Mesenchymal stem cell (in vitro differentiated cells and primary cell): ENCODE results near the gene ST8SIA2. TPM values are rescaled to one million over a fixed set of nuclear protein-coding genes. Genes with fewer than 3 reads are reported as not detected.

ENCODE experiments used
- DNase-seq: peaks from one replicate; pipeline ENCODE4 v3.0.0-alpha.2; 2013
- H2AFZ ChIP-seq: one replicate; pipeline ENCODE4 v1.6.1; 2013; ENCODE audit warnings: low read depth, mild to moderate bottlenecking, control low read depth, inconsistent platforms, low read length, moderate library complexity
- H2AK5ac ChIP-seq: 2 replicates; pipeline ENCODE4 v1.6.1; 2013; ENCODE audit warnings: low read length, moderate library complexity, mild to moderate bottlenecking, inconsistent platforms; ENCODE audit not compliant: severe bottlenecking
- H2BK120ac ChIP-seq: one replicate; pipeline ENCODE4 v1.6.1; 2013; ENCODE audit warnings: low read depth, mild to moderate bottlenecking, inconsistent platforms, low read length, moderate library complexity
- H2BK12ac ChIP-seq, 2 experiments: one replicate each; pipeline ENCODE4 v1.6.1; 2013; ENCODE audit warnings: inconsistent platforms in 2 of 2, low read length in 2 of 2, mild to moderate bottlenecking in 2 of 2, moderate library complexity in 2 of 2, control low read depth in 1 of 2
- H2BK15ac ChIP-seq: one replicate; pipeline ENCODE4 v1.6.1; 2013; ENCODE audit warnings: mild to moderate bottlenecking, low read depth, inconsistent platforms; ENCODE audit not compliant: poor library complexity, severe bottlenecking
- H2BK5ac ChIP-seq: 2 replicates; pipeline ENCODE4 v1.6.1; 2013; ENCODE audit warnings: low read depth, mild to moderate bottlenecking, low read length, control low read depth, inconsistent platforms; ENCODE audit not compliant: poor library complexity, severe bottlenecking
- H3K14ac ChIP-seq, 2 experiments: one replicate each; pipeline ENCODE4 v1.6.1; 2013; ENCODE audit warnings: inconsistent platforms in 2 of 2, low read length in 2 of 2, control low read depth in 1 of 2, mild to moderate bottlenecking in 1 of 2, moderate library complexity in 1 of 2
- H3K18ac ChIP-seq, 2 experiments: one replicate each; pipeline ENCODE4 v1.6.1; 2013; ENCODE audit warnings: inconsistent platforms in 2 of 2, low read length in 2 of 2, control low read depth in 1 of 2, low read depth in 1 of 2, mild to moderate bottlenecking in 1 of 2
- H3K23ac ChIP-seq, 2 experiments: one replicate each; pipeline ENCODE4 v1.6.1; 2013; ENCODE audit warnings: inconsistent platforms in 2 of 2, low read length in 2 of 2, mild to moderate bottlenecking in 2 of 2, moderate library complexity in 2 of 2, control low read depth in 1 of 2
- H3K27ac ChIP-seq: 2 replicates; pipeline ENCODE4 v1.5.1; 2013; ENCODE audit warnings: mild to moderate bottlenecking, moderate library complexity, low read length, control low read depth, inconsistent platforms; ENCODE audit not compliant: poor library complexity, severe bottlenecking
- H3K27me3 ChIP-seq, 2 experiments: 2 replicates each; pipeline versions ENCODE4 v1.6.1 to v1.7.0; 2013; ENCODE audit warnings: low read length in 2 of 2, mild to moderate bottlenecking in 2 of 2, moderate library complexity in 2 of 2, control low read depth in 1 of 2, inconsistent platforms in 1 of 2; ENCODE audit not compliant: control insufficient read depth in 1 of 2, insufficient read depth in 1 of 2
- H3K36me3 ChIP-seq, 2 experiments: 2 replicates each; pipeline versions ENCODE4 v1.6.1 to v1.7.0; 2013; ENCODE audit warnings: low read length in 2 of 2, control low read depth in 1 of 2, inconsistent platforms in 1 of 2, low read depth in 1 of 2, mild to moderate bottlenecking in 1 of 2; ENCODE audit not compliant: insufficient read depth in 2 of 2, control insufficient read depth in 1 of 2
- H3K4ac ChIP-seq, 2 experiments: one replicate each; pipeline ENCODE4 v1.6.1; 2013; ENCODE audit warnings: inconsistent platforms in 2 of 2, low read length in 2 of 2, mild to moderate bottlenecking in 2 of 2, moderate library complexity in 2 of 2, control low read depth in 1 of 2, low read depth in 1 of 2
- H3K4me1 ChIP-seq: 2 replicates; pipeline ENCODE4 v1.6.1; 2013; ENCODE audit warnings: low read depth, low read length, control low read depth; ENCODE audit not compliant: control insufficient read depth, insufficient read depth
- H3K4me2 ChIP-seq: 2 replicates; pipeline ENCODE4 v1.6.1; 2013; ENCODE audit warnings: low read length, mild to moderate bottlenecking, inconsistent platforms; ENCODE audit not compliant: poor library complexity, severe bottlenecking
- H3K4me3 ChIP-seq, 2 experiments: 2 replicates each; pipeline versions ENCODE4 v1.5.1 to v1.7.0; 2013; ENCODE audit warnings: low read length in 2 of 2, mild to moderate bottlenecking in 2 of 2, control low read depth in 1 of 2, low read depth in 1 of 2; ENCODE audit not compliant: insufficient read depth in 1 of 2
- H3K79me1 ChIP-seq: replicated peaks from 2 replicates; pipeline ENCODE4 v1.6.1; 2013; ENCODE audit warnings: mild to moderate bottlenecking, control low read depth, low read length, inconsistent platforms; ENCODE audit not compliant: poor library complexity, severe bottlenecking
- H3K9ac ChIP-seq: 2 replicates; pipeline ENCODE4 v1.7.0; 2013; ENCODE audit warnings: mild to moderate bottlenecking, low read length, moderate library complexity
- H3K9me3 ChIP-seq: 2 replicates; pipeline ENCODE4 v1.7.0; 2013; ENCODE audit warnings: mild to moderate bottlenecking, low read length; ENCODE audit not compliant: control insufficient read depth
- H4K8ac ChIP-seq: one replicate; pipeline ENCODE4 v1.6.1; 2013; ENCODE audit warnings: inconsistent platforms, mild to moderate bottlenecking, low read length, moderate library complexity
- H4K91ac ChIP-seq: one replicate; pipeline ENCODE4 v1.6.1; 2013; ENCODE audit warnings: mild to moderate bottlenecking, low read length, inconsistent platforms
- WGBS: methylation state at CpG from one replicate; pipeline ENCODE4 v1.1.7; 2013; ENCODE audit warnings: mixed read lengths; 5-methylcytosine and 5-hydroxymethylcytosine counted together
- polyA plus RNA-seq, 2 experiments: library from polyadenylated mRNA; stranded (reverse); fragments of 200-250 nt; gene quantifications; one replicate each; pipeline ENCODE4 v1.2.3, GENCODE V29; 2013

ST8SIA2 gene
- 0.03 TPM for polyA plus RNA-seq (2013, experiment 1 of 2)
- polyA plus RNA-seq (2013, experiment 2 of 2), result 0.04 TPM

GRCh38 chr15:92393071-92393979 is at the start of gene ST8SIA2:
ST8SIA2 (plus strand) TSS chr15:92393881; CDS start chr15:92394065, 184 bp downstream.
- Histone ChIP-seq H3K4me2 (peak within 1 kb of the TSS; percentile 64), H3K14ac (no peak within 1 kb of the TSS), H3K4me1 (peaks cover 12% of the 10 kb centered on the region), H2AK5ac (no peak within 1 kb of the TSS), H3K4me3 (peak within 1 kb of the TSS; percentile 37 to 38), H2BK12ac (no peak within 1 kb of the TSS), H3K18ac (no peak within 1 kb of the TSS), H4K8ac (no peak within 1 kb of the TSS), H2AFZ (no peak within 1 kb of the TSS), H2BK15ac (no peak within 1 kb of the TSS), H3K9me3 (no peaks in the 10 kb centered on the region), H3K79me1 (no peaks in the 10 kb centered on the region), H4K91ac (no peak within 1 kb of the TSS), H3K23ac (no peak within 1 kb of the TSS), H2BK5ac (no peak within 1 kb of the TSS), H2BK120ac (no peak within 1 kb of the TSS), H3K27ac (no peak within 1 kb of the TSS), H3K36me3 (no peaks in the 10 kb centered on the region), H3K27me3 (peaks cover 65 to 84% of the 10 kb centered on the region in 2 experiments), H3K9ac (no peak within 1 kb of the TSS), H3K4ac (no peak within 1 kb of the TSS)
- DNase-seq, result no peak
- WGBS, result 2% methylated on average over 67 of the region's 78 CpGs

DNA sequence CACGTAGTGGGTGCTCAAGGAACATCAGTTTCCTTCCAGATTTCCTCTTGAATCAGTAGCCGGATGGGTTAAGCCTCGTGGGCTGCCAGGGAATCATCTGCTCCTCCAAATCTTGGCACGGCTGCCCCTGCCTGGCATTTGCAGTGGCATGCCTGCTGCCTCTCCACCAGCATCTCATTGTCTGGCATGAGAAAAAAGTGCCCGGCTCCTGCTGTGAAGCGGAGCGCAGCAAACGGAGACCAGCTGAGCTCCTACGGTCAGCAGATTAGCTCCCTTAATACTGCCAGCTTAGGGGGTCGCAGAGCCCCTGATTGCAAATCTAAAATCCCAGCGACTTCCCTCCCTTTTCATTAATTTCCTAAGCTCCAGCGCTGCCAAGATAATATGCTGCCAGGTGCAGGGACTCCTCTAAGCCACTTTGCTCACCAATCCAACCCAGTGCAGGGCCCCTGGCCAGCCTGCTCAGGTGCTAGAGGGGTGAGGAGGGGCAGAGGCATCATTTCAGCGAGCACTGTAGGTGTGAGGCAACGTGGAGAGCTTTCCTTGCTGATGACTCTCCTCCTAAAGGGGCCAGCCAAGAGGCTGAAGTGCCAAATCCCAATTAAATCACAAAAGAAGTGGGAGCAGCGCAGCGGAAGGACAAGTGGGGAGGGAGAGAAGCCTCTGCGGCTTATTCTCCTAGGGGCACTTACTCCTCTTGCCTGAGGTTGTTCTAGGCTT is 49.6 kb upstream of the ST8SIA2 start:
- no peak overlapping the region for H3K4me3 ChIP-seq
- H3K79me1 ChIP-seq, result no peaks in the 10 kb centered on the region
- no peak overlapping the region for H3K14ac ChIP-seq
- no peak overlapping the region for H3K27ac ChIP-seq
- H3K9ac ChIP-seq, result no peak overlapping the region
- no peak overlapping the region for H3K4ac ChIP-seq
- H2BK120ac ChIP-seq, result no peak overlapping the region
- H3K27me3 ChIP-seq, result peaks cover 0 to 18% of the 10 kb centered on the region in 2 experiments
- H2BK12ac ChIP-seq, result no peak overlapping the region
- H4K91ac ChIP-seq, result no peak overlapping the region
- no peaks in the 10 kb centered on the region for H3K36me3 ChIP-seq
- no peak for DNase-seq
- no peak overlapping the region for H2BK5ac ChIP-seq
- H3K4me1 ChIP-seq, result no peaks in the 10 kb centered on the region
- no peaks in the 10 kb centered on the region for H3K9me3 ChIP-seq
- H3K4me2 ChIP-seq, result no peak overlapping the region
- H2BK15ac ChIP-seq, result no peak overlapping the region
- 53% methylated on average over 15 of the region's 17 CpGs for WGBS
- no peak overlapping the region for H3K18ac ChIP-seq
- no peak overlapping the region for H4K8ac ChIP-seq
- H3K23ac ChIP-seq, result no peak overlapping the region
- H2AK5ac ChIP-seq, result no peak overlapping the region
- no peak overlapping the region for H2AFZ ChIP-seq

GRCh38 chr15:92346063-92346462 is 47.6 kb upstream of the ST8SIA2 start:
- Histone ChIP-seq H2BK5ac (no peak overlapping the region), H2BK12ac (no peak overlapping the region), H2AFZ (no peak overlapping the region), H3K18ac (no peak overlapping the region), H3K4me2 (no peak overlapping the region), H4K91ac (no peak overlapping the region), H3K4ac (no peak overlapping the region), H3K27me3 (peaks cover 0 to 21% of the 10 kb centered on the region in 2 experiments), H3K23ac (no peak overlapping the region), H3K14ac (no peak overlapping the region), H3K9me3 (no peaks in the 10 kb centered on the region), H3K4me3 (no peak overlapping the region), H3K79me1 (no peaks in the 10 kb centered on the region), H2BK15ac (no peak overlapping the region), H2BK120ac (no peak overlapping the region), H3K4me1 (no peaks in the 10 kb centered on the region), H3K27ac (no peak overlapping the region), H4K8ac (no peak overlapping the region), H3K36me3 (no peaks in the 10 kb centered on the region), H3K9ac (no peak overlapping the region), H2AK5ac (no peak overlapping the region)
- no peak for DNase-seq

- no peak overlapping the region for H3K14ac ChIP-seq
- no peak overlapping the region for H2BK5ac ChIP-seq
- H2BK15ac ChIP-seq, result no peak overlapping the region
- no peak overlapping the region for H3K4me3 ChIP-seq
- no peaks in the 10 kb centered on the region for H3K9me3 ChIP-seq
- no peaks in the 10 kb centered on the region for H3K4me1 ChIP-seq
- peaks cover 0 to under 1% of the 10 kb centered on the region in 2 experiments for H3K27me3 ChIP-seq
- no peak for DNase-seq
- H3K79me1 ChIP-seq, result no peaks in the 10 kb centered on the region
- H2BK120ac ChIP-seq, result no peak overlapping the region
- H2BK12ac ChIP-seq, result no peak overlapping the region
- H3K4me2 ChIP-seq, result no peak overlapping the region
- H3K9ac ChIP-seq, result no peak overlapping the region
- H2AFZ ChIP-seq, result no peak overlapping the region
- no peaks in the 10 kb centered on the region for H3K36me3 ChIP-seq
- H3K4ac ChIP-seq, result no peak overlapping the region
- no peak overlapping the region for H3K23ac ChIP-seq
- no peak overlapping the region for H2AK5ac ChIP-seq
- H3K18ac ChIP-seq, result no peak overlapping the region
- WGBS, result 89% methylated on average over 3 of the region's 3 CpGs
- no peak overlapping the region for H3K27ac ChIP-seq
- H4K91ac ChIP-seq, result no peak overlapping the region
- no peak overlapping the region for H4K8ac ChIP-seq
These were observed 38.4 kb upstream of the ST8SIA2 start for GRCh38 chr15:92355307-92355706.
